MV-4-11 (cell line): ENCODE measurements around the gene LDLRAD2.
"Not testable (repeated sequence)": the region's sequence is repeated elsewhere in the genome, so short reads cannot be mapped to it uniquely, and the experiment has no call there.

Source experiments
- DNase-seq: peaks from one replicate; lab custom pipeline; 2025; lab: John Stamatoyannopoulos, UW

Gene LDLRAD2

DNA sequence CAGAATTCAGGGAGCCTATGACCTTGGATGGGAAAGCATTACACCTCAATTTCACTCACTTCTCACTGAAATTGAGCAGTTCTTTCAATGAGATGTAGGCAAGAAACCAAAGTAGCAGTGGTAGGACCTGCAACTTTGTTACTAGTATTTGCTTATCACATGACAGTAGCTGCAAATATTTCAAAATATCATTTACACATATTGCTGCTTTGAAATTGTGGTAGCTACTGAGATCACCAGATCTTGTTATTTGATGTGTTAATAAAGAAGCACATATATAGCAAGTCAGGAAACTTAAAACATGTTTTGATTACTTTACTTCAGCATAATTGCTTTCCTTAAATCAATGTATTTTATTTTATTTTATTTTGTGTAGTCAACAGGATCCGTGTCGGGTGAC is 12.9 kb downstream of the LDLRAD2 start:
- DNase-seq: no peak

DNA sequence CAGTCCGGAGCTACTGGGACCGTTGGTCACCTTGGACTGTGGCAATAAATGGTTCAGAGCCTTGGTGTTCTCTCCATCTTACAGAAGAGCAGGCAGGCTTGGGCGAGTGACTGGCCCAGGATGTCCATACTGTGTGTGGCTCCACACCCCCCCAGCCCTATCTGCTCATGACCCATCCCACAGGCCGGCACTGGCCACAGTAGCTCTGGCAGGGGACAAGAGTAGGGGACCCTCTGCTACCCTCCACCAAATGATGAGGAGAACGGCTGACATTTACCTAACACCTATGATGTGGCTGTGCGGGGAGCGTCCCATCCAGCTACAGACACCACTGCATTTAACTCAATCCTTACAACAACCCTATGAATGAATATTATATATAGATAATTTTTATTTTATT is 13.3 kb downstream of the LDLRAD2 start:
- no peak for DNase-seq

DNA sequence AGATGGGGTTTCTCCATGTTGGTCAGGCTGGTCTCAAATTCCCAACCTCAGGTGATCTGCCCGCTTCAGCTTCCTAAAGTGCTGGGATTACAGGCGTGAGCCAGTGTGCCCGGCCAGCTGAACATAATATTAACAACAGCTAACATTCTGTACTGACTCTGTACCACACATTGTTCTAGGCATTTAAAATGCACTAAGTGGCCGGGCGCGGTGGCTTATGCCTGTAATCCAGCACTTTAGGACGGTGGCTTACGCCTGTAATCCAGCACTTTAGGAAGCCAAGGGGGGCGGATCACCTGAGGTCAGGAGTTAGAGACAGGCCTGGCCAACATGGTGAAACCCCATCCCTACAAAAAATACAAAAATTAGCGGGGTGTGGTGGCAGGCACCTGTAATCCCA is 14.6 kb downstream of the LDLRAD2 start:
- not testable (repeated sequence) for DNase-seq

DNA sequence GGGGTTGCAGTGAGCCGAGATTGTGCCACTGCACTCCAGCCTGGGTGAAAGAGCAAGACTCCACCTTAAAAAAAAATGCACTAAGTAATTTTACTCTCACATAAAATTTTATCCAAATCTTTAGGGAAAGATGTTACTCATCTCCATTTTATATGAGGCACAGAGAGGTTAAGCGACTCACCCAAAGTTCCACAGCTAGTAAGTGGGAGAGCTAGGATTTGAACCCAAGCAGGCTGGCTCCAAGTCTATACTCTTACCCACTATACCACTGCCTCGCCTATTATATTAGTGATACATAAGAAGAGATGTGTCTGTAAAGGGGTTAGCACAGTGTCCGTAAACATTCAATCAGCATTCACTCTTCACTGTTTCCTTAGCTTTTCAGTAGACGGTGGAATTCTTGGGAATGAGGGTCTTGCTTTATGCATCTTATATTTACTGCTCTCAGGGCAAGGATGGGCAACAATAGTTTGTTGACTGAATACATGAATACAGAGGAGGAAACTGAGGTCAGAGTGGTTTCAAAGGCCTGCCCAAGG is 15.1 kb downstream of the LDLRAD2 start:
- no peak for DNase-seq

GRCh38 chr1:21828075-21828474 is 16.0 kb downstream of the LDLRAD2 start:
- DNase-seq: no peak

DNA sequence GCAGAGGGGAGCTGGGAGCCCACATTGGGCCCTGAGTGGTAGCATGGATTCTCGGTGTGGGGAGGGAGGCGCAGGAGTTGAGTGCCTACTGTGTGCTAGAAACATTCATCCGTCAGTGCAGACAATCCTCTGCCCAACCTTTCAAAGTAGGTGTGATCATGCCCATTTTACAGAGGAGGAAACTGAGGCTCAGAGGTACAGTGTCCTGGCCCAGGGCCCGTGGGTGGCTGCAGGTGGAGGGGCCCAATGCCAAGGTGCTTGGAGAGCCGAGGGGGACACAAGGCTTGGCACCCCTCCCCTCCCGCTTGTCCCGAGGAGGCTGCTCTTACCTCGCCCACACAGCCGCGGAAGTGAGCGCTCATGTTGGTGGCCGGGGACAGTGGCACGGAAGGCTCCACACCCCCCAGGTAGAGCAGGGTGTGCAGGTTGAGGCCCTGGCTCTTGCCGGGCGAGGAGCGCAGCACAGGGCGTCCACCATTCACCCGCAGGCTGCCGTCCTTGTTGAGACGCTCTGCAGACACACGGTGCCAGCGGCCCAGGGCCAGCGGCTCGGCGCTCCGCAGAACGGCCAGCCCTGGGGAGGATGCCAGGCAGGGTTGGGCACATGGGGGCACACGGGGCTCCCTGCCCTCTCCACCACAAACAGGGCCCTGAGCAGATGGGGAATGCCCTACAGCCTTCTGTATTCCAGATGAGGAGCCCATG is 16.6 kb downstream of the LDLRAD2 start:
- no peak for DNase-seq

- no peak for DNase-seq
Observed at GRCh38 chr1:21829294-21829693, 17.2 kb downstream of the LDLRAD2 start.

DNA sequence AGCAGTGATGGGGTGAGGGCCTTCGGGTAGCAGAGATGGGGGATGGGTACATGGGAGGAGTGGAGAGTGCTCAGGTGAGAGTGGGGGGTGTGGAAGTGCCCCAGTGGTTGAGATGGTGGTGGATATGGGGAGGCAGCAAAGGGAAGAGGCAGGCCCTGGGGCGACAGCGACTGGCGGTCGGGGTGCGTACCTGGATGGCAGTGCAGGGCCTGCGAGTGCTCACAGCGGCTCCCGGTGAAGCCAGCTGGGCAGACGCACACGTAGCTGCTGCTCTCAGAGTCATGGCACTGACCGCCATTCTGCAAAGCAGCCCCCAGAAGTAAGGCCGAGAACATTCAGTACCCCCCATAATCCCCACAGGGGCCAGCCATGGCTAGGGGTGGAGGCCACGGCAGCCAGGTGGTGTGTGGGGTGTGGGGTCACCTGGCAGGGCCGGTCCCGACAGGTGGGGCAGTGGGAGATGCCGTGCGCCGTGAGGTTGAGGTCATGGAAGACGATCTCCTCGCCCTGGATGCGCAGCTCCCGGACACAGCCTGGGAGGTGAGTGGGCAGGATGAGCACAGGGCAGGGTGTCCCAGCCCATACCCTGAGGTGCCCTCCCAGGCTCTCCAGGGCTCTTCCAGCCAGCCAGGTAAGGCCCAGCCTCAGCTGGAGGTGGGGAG is 18.9 kb downstream of the LDLRAD2 start:
- DNase-seq: no peak

- no peak for DNase-seq
Observed at GRCh38 chr1:21831454-21831970, 19.4 kb downstream of the LDLRAD2 start.

GRCh38 chr1:21833392-21833976 is 21.4 kb downstream of the LDLRAD2 start:
- no peak for DNase-seq

DNA sequence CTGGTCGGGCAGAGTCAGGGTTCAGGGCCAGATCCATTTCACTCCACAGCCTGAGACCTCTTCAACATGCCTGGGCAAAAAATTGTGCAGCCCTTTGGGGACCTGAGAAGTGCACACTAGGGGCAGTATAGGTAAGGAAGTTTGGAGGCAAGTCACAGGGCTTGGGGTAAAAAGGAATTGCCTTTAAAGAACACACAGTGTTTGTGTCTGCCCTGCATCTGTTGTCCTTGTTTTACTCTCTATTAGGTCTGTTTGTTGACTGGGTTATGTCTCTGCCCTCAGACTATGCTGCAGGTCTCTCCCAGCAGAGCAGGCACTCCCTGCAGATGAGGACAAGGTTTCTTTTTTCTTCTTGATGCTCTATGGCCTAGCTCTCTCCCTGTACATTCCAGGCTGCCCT is 22.0 kb downstream of the LDLRAD2 start:
- DNase-seq: no peak

- no peak for DNase-seq
Observed at GRCh38 chr1:21834666-21835065, 22.6 kb downstream of the LDLRAD2 start.

GRCh38 chr1:21836010-21836409 is 23.9 kb downstream of the LDLRAD2 start:
- no peak for DNase-seq

DNA sequence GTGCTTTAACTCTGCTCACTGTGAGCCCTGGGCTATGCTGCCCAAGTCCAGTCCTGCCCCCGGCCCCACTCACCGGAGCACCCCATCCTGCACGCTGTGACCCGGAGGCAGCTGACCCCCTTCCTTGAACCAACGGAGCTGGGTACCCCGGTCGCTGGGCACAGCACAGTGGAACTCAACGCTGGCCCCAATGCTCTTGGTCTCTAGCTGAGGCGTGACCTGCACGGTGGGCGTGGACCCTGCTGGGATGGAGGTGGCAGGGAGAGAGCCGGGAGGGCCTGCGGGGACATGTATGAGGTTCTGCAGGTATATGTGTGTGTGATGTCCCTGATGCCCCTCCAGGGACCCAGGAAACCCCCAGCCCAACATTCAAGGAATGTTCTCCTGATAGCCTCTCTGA is 24.7 kb downstream of the LDLRAD2 start:
- DNase-seq: no peak

DNA sequence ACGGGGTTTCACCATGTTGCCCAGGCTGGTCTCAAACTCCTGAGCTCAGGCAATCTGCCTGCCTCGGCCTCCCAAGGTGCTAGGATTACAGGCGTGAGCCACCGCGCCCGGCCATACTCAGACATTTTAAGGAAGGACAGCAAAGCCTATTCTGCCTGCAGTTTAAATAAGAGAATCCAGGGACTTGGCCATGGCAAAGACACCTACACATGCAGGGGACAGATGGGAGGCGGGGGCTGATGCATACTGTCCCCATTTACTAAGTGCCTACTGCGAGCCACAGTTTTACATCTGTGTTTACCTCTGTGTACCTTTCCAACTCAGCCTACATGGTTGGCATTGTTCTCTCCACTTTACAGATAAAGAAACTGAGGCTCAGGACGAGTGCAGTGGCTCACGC is 25.4 kb downstream of the LDLRAD2 start:
- no peak for DNase-seq

DNA sequence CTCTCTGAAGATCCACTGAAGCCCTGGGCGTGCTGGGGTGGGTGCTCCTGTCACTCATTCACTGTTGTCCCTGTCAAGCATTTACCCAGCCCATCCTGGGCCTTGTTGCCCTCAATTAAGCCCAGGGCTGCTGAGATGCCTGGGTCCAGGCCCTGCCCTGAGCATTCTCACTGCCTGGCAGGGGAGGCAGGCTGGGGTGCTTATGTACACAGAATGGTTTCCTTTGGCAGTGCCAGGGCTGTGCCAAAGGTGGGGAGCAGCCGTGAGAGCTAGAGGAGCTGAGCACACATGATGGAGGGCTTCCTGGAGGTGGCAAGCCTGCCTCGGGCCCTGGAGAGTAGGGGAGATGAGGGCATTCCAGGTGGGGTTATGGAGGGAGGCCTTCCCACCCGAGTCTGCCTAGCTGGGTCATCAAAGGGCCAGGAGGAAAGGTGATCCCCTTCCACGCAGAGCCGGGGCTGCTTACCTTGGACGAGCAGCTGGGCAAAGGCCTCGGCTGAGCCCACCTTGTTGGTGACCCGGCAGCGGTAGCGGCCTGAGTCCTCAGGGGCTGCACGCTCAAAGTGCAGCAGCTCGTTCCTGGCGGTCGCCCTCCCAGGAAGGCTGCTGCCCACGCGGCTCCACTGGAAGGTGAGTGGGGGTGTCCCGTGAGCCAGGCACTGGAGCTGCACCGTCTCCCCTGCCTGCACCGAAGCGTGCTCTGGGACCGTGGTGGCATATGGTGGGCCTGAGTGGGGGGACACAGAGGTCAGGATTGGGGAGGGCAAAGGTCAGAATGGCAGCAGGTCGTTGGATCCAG is 26.5 kb downstream of the LDLRAD2 start:
- no peak for DNase-seq

DNA sequence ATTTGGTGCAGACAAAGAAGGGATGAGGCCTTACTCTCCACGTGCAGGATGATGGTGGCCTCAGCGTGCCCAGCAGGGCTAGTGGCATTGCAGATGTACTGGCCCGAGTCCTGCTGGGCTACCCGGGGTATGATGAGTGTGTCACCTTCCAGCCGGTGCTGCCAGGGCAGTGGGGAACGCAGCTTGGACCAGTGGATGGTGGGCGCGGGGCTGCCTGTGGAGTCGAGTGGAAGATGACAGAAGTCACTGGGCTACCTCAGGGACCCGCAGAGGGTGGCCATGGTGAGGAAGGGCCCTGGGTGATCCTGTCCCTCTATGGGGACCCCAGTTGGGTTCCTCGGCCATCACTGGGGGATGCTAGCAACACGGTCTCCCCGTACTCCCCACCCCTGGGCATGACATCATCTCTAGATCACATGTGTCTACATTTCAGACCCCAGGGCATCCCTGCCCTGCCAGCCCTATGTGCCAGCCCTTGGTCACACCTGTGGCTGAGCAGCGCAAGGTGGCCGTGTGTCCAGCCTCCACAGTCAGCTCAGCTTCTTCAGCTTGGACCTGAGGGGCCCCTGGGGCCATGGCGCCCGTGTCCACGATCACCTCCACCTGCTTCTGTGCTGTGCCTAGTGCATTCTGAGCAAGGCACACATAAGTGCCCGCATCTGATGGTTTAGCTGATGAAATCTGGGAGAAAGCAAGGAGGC is 27.4 kb downstream of the LDLRAD2 start:
- no peak for DNase-seq

GRCh38 chr1:21840981-21841380 is 28.9 kb downstream of the LDLRAD2 start:
- DNase-seq: no peak

DNA sequence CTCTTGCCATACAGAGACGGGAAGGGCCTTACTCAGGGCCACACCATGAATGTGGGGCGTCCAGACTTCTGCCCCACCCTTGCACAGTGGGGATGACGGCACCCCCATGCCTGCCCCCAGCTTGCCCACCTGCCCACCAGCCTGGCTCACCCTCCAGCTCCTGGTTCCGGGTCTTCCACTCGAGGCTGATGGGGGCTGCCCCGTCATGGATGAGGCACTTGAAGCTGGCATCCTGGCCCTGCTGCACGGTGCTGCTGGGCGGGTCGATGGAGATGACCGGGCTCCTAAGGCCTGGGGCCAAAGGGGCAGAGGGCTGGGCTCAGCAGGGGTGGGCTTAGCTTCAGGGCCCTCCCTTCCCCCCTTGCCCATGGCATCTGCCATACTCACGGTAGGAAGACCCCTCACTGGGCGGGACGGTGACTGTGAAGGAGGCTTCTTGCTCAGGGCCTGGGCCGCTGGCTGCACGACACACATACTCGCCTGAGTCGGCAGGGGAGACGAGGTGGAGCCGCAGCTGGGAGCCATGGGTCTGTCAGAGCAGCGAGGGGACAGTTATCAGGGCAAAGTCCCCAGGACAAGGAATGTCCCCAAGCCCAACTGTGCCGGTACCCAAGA is 29.9 kb downstream of the LDLRAD2 start:
- no peak for DNase-seq

GRCh38 chr1:21842606-21843162 is 30.6 kb downstream of the LDLRAD2 start:
- no peak for DNase-seq

DNA sequence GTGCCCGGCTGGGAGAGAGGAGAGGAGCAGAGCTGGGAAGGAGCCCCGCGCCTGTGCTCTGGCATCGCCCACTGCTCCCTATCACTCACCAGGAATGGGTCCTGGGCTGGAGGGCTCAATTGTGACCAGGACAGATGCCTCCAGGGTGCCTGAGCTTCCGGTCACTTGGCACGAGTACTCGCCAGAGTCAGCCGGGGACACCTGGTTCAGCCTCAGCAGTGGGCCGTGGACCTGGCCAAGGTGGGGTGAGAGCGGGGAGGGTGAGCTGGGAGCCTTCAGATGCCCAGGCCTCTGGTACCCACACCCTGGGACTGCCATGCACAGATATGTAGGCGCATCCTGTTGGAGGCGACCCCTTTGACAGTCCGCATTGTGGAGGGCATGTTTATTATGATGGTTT is 31.1 kb downstream of the LDLRAD2 start:
- DNase-seq: no peak
